Activated T-cell treated with anti-CD3 and anti-CD28 coated beads, Interleukin-2, amount 50 U/mL, for 24 hours (primary cell): Measurements from ENCODE around the gene RGPD4.
"Not testable (repeated sequence)": the region's sequence is repeated elsewhere in the genome, so short reads cannot be mapped to it uniquely, and the experiment has no call there.

Experiments used
- DNase-seq: peaks from one replicate; pipeline ENCODE4 v3.0.0-alpha.2; 2020
- H3K27ac Mint-ChIP-seq: 2 replicates; pipeline ENCODE4 v1.8.0; 2020; ENCODE audit warnings: mild to moderate bottlenecking, mixed read lengths
- H3K27me3 Mint-ChIP-seq: 2 replicates; pipeline ENCODE4 v1.8.0; 2020; ENCODE audit warnings: mixed read lengths
- H3K36me3 Mint-ChIP-seq: 2 replicates; pipeline ENCODE4 v1.8.0; 2020; ENCODE audit warnings: low read depth, mixed read lengths
- H3K4me1 Mint-ChIP-seq: 2 replicates; pipeline ENCODE4 v1.8.0; 2020; ENCODE audit warnings: low read depth, mixed read lengths
- H3K4me3 Mint-ChIP-seq: 2 replicates; pipeline ENCODE4 v1.8.0; 2020; ENCODE audit warnings: mild to moderate bottlenecking, moderate library complexity, mixed read lengths
- H3K9me3 Mint-ChIP-seq: 2 replicates; pipeline ENCODE4 v1.8.0; 2020; ENCODE audit warnings: mixed read lengths

RGPD4 gene

DNA sequence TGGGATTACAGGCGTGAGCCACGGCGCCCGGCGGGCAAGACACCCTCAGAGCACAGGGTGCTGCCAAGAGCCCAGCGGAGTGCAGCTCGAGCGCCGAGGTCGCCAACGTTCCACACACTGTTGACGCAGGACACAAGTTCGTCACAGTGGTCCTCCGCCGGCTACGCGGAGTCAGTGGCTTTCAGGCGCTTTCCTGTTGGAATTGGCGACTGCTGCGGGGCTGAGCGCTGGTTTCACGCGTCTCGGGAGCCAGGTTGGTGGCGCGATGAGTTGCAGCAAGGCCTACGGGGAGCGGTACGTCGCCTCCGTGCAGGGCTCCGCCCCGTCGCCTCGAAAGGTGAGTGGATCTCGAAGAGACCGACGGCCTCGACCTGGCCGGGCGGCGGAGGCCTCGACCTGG is at the start of gene RGPD4:
RGPD4 (plus strand) TSS at position 144 of the 400 bp plus-strand sequence; CDS start at position 266, 122 bp downstream.
- H3K4me3 Mint-ChIP-seq, H3K27ac Mint-ChIP-seq, H3K4me1 Mint-ChIP-seq, H3K36me3 Mint-ChIP-seq, H3K27me3 Mint-ChIP-seq, DNase-seq, H3K9me3 Mint-ChIP-seq: not testable (repeated sequence)

DNA sequence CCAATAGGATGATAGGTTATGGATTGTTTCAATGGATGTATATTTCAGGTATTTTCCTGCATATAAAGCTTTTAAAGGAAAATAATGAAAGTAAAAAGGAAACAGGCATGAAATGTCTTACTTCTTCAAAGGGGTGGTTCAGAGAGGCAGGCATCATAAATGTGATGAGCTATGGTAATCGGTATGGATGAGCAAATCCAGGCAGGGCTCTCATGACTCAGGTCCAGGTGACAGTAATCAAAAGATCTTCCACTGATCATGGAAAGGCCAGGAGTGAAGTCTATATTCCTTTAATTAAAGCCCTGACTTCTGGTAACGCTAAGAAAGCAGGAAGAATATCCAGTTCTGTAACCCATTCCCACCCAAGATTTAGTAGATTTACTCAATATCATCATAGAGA is 48.7 kb upstream of the RGPD4 start:
- Mint-ChIP-seq H3K27ac (no peak overlapping the region), H3K4me3 (no peak overlapping the region)

DNA sequence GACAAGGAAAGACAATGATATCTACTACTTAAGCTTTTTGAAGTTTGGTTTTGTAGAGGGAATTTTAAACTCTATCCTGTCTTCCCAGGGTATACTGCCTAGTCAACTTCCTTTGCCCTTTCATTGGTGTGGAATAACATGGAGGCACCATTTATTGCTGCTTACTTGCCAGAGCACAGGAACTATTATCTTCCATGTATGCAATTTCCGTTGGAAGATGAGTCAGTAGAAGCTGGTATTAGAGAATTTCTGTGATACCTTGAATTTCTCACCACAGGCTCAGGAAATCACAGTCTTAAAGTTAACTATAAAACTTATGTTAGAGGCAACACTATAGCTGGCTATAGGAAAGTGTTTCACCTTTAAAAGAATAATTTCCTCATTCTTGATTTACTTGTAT is 40.9 kb upstream of the RGPD4 start:
- Mint-ChIP-seq H3K36me3 (no peaks in the 10 kb centered on the region), H3K4me3 (no peak overlapping the region), H3K27ac (no peak overlapping the region), H3K9me3 (no peaks in the 10 kb centered on the region), H3K27me3 (no peaks in the 10 kb centered on the region), H3K4me1 (no peaks in the 10 kb centered on the region)
- DNase-seq: no peak

More for the DNA sequence above, 48.7 kb upstream of the RGPD4 start:
- Mint-ChIP-seq H3K9me3 (no peaks in the 10 kb centered on the region), H3K4me1 (no peaks in the 10 kb centered on the region), H3K27me3 (no peaks in the 10 kb centered on the region), H3K36me3 (no peaks in the 10 kb centered on the region)
- no peak for DNase-seq

DNA sequence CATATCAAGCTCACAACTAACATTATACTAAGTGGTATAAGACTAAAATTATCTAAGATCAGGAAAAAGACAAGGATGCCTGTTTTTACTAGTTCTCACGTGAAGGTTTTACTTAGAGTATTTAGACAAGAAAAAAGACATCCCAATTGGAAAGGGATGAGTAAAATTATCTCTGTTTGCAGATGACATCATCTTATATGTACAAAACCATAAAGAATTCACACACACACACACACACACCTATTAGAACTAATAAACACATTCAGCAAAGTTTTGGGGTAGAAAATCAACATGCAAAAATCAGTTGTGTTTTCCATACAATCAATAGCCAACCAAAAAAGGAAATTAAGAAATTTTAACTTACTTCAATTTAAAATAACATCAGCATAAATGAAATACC is 35.9 kb upstream of the RGPD4 start:
- Mint-ChIP-seq H3K27ac (no peak overlapping the region), H3K27me3 (no peaks in the 10 kb centered on the region)
- DNase-seq: no peak

DNA sequence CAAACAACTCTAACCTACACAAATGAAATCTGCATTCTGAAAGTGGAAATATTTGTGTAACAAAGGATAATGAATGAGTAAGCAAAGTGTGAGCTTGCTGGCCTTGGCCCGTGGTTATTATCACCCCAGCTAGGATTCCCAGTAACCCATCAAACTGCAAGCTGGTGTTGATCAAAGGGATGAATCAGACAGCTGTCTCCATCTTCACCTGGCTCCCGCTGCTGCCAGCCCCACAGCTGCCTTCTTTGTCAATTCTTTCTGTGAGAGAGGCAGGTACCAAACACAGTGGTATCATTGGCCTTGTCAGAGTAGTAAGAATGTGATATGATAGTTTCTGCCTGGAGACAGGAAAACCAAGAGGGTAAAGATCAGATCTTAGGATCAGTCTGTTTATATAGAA is 25.2 kb upstream of the RGPD4 start:
- no peak overlapping the region for H3K4me3 Mint-ChIP-seq
- no peaks in the 10 kb centered on the region for H3K4me1 Mint-ChIP-seq
- H3K27me3 Mint-ChIP-seq: no peaks in the 10 kb centered on the region
- H3K36me3 Mint-ChIP-seq: no peaks in the 10 kb centered on the region
- no peak overlapping the region for H3K27ac Mint-ChIP-seq
- DNase-seq: no peak
- peaks cover 2% of the 10 kb centered on the region for H3K9me3 Mint-ChIP-seq

More for the DNA sequence above, 35.9 kb upstream of the RGPD4 start:
- Mint-ChIP-seq H3K4me1 (no peaks in the 10 kb centered on the region), H3K9me3 (no peaks in the 10 kb centered on the region), H3K36me3 (no peaks in the 10 kb centered on the region), H3K4me3 (no peak overlapping the region)

DNA sequence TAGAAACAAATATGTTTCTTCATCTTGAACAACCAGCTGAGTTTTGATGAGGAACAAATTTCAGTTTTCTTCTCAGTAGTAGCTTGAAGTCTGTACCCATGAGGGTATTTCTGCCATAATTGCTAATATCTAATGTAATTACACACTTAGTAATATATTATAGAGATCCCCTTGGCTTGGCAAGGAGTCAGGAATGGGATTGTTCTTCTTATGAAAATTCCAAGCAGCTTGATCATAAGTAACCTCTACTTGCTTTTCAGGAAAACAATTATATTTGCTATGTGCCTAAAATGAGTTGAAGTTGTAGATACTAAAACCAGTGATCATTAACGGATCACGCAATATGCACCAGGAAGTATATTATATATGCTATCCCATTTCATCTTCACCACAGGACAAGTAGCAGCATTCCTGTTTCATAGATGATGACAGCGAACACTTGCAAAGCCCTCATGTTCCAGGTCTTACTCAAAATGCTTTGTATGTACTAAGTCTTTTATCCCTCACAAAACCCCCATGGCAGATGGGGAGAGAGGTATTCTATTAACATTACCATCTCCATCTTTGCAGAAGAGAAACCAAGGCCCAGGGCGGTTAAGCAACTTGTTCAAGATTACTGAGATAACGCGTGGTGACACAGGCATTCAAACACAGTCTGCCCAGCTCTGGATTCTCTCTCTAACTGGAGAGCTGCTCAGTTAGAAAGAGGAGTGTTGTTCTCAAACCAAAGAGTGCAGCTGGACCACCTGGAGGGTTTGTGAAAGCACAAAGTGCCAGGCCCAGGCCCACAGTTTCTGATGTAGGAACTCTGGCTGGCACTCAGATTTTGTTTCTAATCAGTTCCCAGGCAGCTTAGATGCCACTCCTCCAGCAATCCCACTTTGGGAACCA is 21.8 kb upstream of the RGPD4 start:
- no peaks in the 10 kb centered on the region for H3K9me3 Mint-ChIP-seq

DNA sequence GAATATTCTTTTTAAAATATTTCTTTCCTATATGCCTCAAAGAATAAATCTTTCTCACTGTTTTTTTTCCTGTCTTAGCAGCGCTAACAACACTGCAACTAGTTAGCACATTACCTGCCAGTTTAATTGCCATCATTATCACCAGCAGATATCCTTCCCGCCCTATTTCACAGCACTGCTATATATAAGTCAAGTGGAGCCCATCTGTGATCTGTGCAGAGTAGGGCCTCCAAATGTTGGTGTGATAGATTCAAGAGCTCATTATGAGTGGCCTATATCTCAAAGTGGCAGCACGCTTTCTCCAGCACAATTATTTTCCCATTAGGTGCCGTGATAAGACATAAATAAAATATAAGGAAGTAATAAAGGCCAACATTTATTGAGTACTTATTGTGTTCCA is 19.8 kb upstream of the RGPD4 start:
- Mint-ChIP-seq H3K27ac (no peak overlapping the region), H3K9me3 (no peaks in the 10 kb centered on the region), H3K4me1 (no peaks in the 10 kb centered on the region), H3K27me3 (no peaks in the 10 kb centered on the region), H3K36me3 (no peaks in the 10 kb centered on the region), H3K4me3 (no peak overlapping the region)
- no peak for DNase-seq

More for the DNA sequence above, 21.8 kb upstream of the RGPD4 start:
- DNase-seq: no peak
- Mint-ChIP-seq H3K4me3 (no peak overlapping the region), H3K27me3 (no peaks in the 10 kb centered on the region), H3K4me1 (no peaks in the 10 kb centered on the region), H3K27ac (no peak overlapping the region), H3K36me3 (no peaks in the 10 kb centered on the region)

DNA sequence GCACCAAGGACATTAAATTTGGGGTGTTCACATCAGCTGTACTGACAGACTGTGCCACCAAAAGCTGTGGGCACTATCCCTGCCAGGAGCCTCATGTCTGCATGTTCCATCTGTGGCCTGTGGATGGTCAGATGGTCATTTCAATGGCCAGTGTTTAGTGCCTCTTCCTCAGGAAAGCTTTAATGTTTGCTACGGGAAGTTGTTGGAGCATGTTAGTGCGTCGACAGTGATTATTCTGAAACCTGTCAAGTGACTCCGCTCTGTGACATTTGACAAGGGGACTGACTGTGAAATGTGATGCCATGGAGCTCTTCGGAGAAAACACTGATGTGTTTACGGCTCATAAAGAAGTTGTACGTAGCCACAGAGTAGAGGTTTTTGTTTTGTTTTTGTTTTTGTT is 18.7 kb upstream of the RGPD4 start:
- Mint-ChIP-seq H3K27me3 (no peaks in the 10 kb centered on the region), H3K4me3 (no peak overlapping the region), H3K36me3 (no peaks in the 10 kb centered on the region), H3K4me1 (no peaks in the 10 kb centered on the region), H3K27ac (no peak overlapping the region), H3K9me3 (no peaks in the 10 kb centered on the region)
- no peak for DNase-seq

DNA sequence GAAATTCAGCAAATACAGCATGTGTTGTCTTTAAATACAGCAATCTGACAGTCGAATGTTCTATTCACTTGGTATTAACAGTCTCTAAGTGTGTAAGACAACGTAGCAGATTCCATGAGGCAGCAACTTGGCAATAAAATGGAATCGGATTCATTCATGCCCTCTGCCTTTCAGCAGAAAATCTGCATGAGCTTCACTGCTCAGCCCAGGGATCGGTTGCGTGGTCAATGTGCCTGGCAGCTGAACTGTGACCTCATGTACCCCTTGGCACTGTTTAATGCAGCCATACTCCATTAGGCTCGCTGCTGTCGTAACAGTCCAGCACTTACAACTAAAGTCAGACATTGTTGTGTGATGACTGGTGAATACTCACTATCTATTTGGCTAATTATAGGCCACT is 17.7 kb upstream of the RGPD4 start:
- H3K4me3 Mint-ChIP-seq: no peak overlapping the region
- H3K36me3 Mint-ChIP-seq: no peaks in the 10 kb centered on the region
- H3K27ac Mint-ChIP-seq: no peak overlapping the region
- no peaks in the 10 kb centered on the region for H3K9me3 Mint-ChIP-seq
- DNase-seq: no peak
- H3K27me3 Mint-ChIP-seq: no peaks in the 10 kb centered on the region
- no peaks in the 10 kb centered on the region for H3K4me1 Mint-ChIP-seq

DNA sequence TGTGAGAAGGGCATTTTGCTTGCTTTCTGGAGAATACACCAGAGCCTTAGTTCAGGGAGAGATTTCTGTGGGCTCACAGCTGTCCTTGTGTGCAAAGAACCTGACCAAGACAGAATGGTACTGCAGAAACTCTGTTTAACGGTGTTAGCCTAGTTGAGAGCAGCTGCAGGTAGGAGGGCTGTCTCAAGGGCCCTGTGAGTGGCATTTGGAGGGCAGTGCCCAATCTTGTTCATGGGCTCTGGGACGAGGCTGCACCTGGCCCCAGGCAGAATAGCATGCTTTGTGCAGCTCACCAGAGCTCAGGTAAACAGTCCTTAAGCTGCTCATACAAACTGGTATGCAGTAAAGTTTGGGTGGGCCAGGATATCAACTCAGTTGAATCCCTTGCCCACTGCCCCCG is 16.9 kb upstream of the RGPD4 start:
- Mint-ChIP-seq H3K4me3 (no peak overlapping the region), H3K27me3 (no peaks in the 10 kb centered on the region), H3K9me3 (no peaks in the 10 kb centered on the region), H3K27ac (no peak overlapping the region), H3K4me1 (no peaks in the 10 kb centered on the region), H3K36me3 (no peaks in the 10 kb centered on the region)
- no peak for DNase-seq

DNA sequence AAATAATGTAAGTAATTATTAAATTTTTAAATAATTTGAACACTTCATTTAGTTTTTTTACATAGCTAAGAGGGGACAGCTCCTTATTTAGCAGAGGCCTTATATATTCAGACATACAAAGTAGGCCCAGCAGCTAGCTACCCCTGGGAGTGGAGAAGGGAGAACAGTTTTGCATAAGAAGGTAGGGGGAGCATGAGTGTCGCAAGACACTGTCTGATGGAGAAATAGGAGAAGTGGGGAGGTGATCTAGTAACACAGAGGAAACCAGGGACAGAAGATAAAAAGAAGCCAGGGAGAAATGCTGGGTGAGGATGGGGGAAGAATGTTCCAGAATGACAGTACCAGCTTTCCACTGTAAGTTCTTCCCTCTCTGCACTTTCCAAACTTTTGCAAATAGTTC is 16.0 kb upstream of the RGPD4 start:
- no peaks in the 10 kb centered on the region for H3K4me1 Mint-ChIP-seq
- no peaks in the 10 kb centered on the region for H3K27me3 Mint-ChIP-seq
- H3K27ac Mint-ChIP-seq: no peak overlapping the region
- H3K9me3 Mint-ChIP-seq: no peaks in the 10 kb centered on the region
- no peaks in the 10 kb centered on the region for H3K36me3 Mint-ChIP-seq
- DNase-seq: no peak
- no peak overlapping the region for H3K4me3 Mint-ChIP-seq

DNA sequence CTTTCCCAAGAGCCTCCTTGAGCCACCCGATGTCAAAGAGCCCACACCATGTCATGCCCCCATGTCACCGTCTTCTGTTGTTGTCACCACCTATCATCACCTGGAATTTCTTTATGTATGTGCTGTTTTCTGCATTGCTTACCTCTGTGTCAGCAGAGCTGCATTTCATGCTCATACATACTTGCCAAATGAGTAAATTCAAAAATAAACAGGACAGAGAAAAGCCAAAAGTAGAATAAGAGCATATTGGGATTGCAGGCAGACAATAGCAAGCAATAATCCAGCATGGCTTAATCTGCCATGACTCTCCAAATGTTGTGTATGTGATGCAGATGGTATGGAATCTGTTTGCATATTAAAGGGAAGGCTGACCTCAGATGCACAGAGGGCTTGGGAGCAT is 15.3 kb upstream of the RGPD4 start:
- no peaks in the 10 kb centered on the region for H3K4me1 Mint-ChIP-seq
- no peaks in the 10 kb centered on the region for H3K27me3 Mint-ChIP-seq
- H3K9me3 Mint-ChIP-seq: no peaks in the 10 kb centered on the region
- no peak overlapping the region for H3K4me3 Mint-ChIP-seq
- H3K36me3 Mint-ChIP-seq: no peaks in the 10 kb centered on the region
- no peak overlapping the region for H3K27ac Mint-ChIP-seq
- no peak for DNase-seq

DNA sequence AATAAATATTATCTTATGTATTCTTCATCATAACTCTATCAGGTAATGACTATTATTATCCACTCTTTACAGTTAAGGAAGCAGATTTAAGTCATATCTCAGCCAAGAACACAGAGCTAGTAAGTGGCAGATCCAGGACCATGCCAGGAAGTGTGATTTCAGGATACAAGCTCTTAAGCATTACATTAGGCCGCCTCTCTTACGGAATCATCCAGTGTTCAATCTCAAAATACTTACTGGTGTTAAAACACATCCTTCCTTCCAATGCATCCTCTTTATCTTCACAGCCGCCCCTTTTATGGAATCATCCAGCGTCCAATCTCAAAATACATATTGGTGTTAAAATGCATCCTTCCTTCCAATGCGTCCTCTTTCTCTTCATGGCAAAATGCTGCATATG is 14.7 kb upstream of the RGPD4 start:
- Mint-ChIP-seq H3K4me3 (no peak overlapping the region), H3K9me3 (no peaks in the 10 kb centered on the region), H3K36me3 (no peaks in the 10 kb centered on the region), H3K27me3 (no peaks in the 10 kb centered on the region), H3K27ac (no peak overlapping the region), H3K4me1 (no peaks in the 10 kb centered on the region)
- no peak for DNase-seq

DNA sequence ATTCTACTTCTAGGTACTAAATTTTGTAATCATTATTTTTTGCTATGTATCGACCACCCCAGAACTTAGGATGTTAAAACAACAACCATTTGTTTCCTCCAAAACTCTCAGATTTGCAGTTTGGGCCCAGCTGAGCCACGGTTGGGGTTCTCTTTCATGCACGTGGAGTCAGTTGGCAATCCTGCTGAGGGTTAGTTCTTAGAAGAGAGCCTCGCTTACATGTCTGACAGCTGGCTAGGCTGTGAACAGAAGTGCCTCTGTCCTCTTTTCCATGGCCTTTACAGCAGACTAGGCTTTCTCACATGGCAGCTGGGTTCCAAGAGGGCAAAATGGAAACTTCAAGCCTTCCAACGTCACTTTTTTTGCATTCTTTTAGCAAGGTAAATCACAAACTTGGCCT is 9.3 kb upstream of the RGPD4 start:
- no peaks in the 10 kb centered on the region for H3K36me3 Mint-ChIP-seq
- H3K9me3 Mint-ChIP-seq: no peaks in the 10 kb centered on the region
- DNase-seq: no peak
- H3K27me3 Mint-ChIP-seq: no peaks in the 10 kb centered on the region
- no peaks in the 10 kb centered on the region for H3K4me1 Mint-ChIP-seq
- H3K27ac Mint-ChIP-seq: no peak overlapping the region
- no peak overlapping the region for H3K4me3 Mint-ChIP-seq

DNA sequence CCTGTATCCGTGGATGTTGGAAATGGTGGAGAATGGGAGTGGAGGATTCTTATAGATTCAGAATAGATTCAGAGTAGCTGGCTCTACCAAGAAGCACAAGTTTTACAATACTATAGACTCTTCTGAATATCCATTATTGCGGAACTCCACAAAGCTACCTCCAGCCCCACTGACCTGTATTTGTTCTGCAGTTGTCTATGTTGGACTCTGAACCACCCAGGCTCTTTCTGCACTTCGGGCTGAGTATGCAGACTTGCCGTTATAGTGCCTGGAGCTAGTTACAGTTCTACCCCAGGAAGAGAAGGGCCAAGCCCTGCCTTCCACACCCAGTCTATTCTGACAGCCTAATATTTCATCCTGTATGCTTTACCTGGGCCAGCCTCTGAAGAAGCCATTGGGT is 4.4 kb upstream of the RGPD4 start:
- no peaks in the 10 kb centered on the region for H3K36me3 Mint-ChIP-seq
- no peaks in the 10 kb centered on the region for H3K9me3 Mint-ChIP-seq
- H3K27ac Mint-ChIP-seq: no peak overlapping the region
- H3K4me3 Mint-ChIP-seq: no peak overlapping the region
- H3K27me3 Mint-ChIP-seq: no peaks in the 10 kb centered on the region
- H3K4me1 Mint-ChIP-seq: no peaks in the 10 kb centered on the region
- DNase-seq: no peak
